Sigmoid colon (tissue), 7 donors: Measurements from ENCODE around the gene TRAF3. TPM values are rescaled to one million over a fixed set of nuclear protein-coding genes. Genes with fewer than 3 reads are reported as not detected.

Experiments used
- DNase-seq: peaks from one replicate; pipeline ENCODE4 v3.0.0-alpha.2; 2019
- H3K27ac ChIP-seq, 4 donors: fragments of 200-600 bp; sonication (generic); one replicate each; pipeline ENCODE4 v1.5.1; 2016 to 2019; ENCODE audit warnings: mild to moderate bottlenecking in 1 of 4
- H3K27me3 ChIP-seq, 3 donors: fragments of 200-600 bp; sonication (generic); one replicate each; pipeline ENCODE4 v1.5.1; 2019; ENCODE audit warnings: mild to moderate bottlenecking in 1 of 3
- H3K36me3 ChIP-seq, 4 donors: fragments of 200-600 bp; sonication (generic); one replicate each; pipeline ENCODE4 v1.5.1; 2016 to 2019
- H3K4me1 ChIP-seq, 4 donors: fragments of 200-600 bp; sonication (generic); one replicate each; pipeline ENCODE4 v1.5.1; 2017 to 2019
- H3K4me3 ChIP-seq, 4 donors: fragments of 200-600 bp; sonication (generic); one replicate each; pipeline ENCODE4 v1.5.1; 2017 to 2019; ENCODE audit warnings: mild to moderate bottlenecking in 2 of 4, moderate library complexity in 1 of 4
- H3K9me3 ChIP-seq, 4 donors: fragments of 200-600 bp in 3 of 4; sonication (generic) in 3 of 4; one replicate each; pipeline versions ENCODE4 v1.5.1 to v1.6.1; 2013 to 2019
- EP300 ChIP-seq, 4 donors: sonication (generic); formaldehyde crosslinking; IDR thresholded peaks; one replicate each; pipeline ENCODE4 v1.6.1; 2017; ENCODE audit warnings: antibody characterized with exemption in 4 of 4
- POLR2A ChIP-seq, 2 donors: fragments of 450-650 bp; IDR thresholded peaks; one replicate each; pipeline ENCODE4 v1.6.1; 2016; ENCODE audit warnings: antibody characterized with exemption in 2 of 2, mild to moderate bottlenecking in 2 of 2, moderate library complexity in 2 of 2
- POLR2AphosphoS5 ChIP-seq, 4 donors: sonication (generic); formaldehyde crosslinking; IDR thresholded peaks; one replicate each; pipeline ENCODE4 v1.6.1; 2017; ENCODE audit warnings: antibody characterized with exemption in 4 of 4
- WGBS, 2 donors: extraction: QIAGEN DNeasy Blood & Tissue Kit; methylation state at CpG; one replicate each; pipeline ENCODE4 v1.1.7; 2013; 5-methylcytosine and 5-hydroxymethylcytosine counted together
- intact Hi-C: fragments of 100-400 bp; cut with DNase I; formaldehyde crosslinking; loops from one replicate; pipeline ENCODE4 v1.15.1; 2023
- polyA plus RNA-seq, 3 donors: library from polyadenylated mRNA; stranded (reverse); fragments of 200-250 nt; gene quantifications; one replicate each; pipeline ENCODE4 v1.2.3, GENCODE V29; 2013
- total RNA-seq, 4 donors: library from RNA; depleted of rRNA; stranded (reverse); fragments of >200 nt; gene quantifications; one replicate each; pipeline ENCODE4 v1.1.0, GENCODE V29; 2016
- TF ChIP-seq, protein P1 (sequence below), 4 experiments: fragments of 450-650 bp in 3 of 4; fragments of 200-600 bp in 1 of 4; IDR thresholded peaks; one replicate each; pipeline ENCODE4 v1.5.1; 2016 to 2019; ENCODE audit warnings: antibody characterized with exemption in 4 of 4, mild to moderate bottlenecking in 3 of 4, moderate library complexity in 2 of 4
- donor health status: healthy with polysubstance abuse.
- donor health status: Bipolar disorder and iron deficiency.
- donor health status: healthy.

TRAF3 gene
- total and polyA plus RNA-seq, 7 donors, result 9.5 to 18.6 (median 12.3) TPM

DNA sequence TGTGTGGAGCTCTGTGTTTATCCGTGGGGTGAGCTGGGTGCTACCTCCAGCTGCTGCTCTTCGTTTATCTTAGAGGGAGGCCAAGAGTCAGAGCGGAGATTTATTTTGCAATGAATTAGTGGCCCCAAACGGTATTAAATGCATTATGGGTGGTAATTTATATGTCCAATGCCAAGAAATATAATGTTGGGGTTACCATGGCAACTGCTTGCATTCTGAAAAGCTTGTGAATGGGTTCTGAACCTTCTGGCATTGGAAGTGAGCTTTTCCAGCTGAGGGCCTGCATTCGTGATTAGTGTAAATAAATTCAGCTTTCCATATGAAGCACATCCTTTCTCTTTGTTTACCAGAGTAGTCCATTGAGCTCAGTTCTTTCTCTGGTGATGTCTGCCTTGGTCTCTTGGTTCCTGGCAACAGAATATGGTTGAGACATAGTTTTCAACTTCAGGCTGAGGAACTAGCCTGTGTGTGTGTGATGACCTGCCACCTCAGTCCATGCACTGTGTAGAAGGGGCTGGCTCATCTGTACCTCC is 51.8 kb downstream of the TRAF3 start:
- Histone ChIP-seq H3K27me3 (no peaks in the 10 kb centered on the region), H3K4me1 (peaks cover 0 to 12% (median 8%) of the 10 kb centered on the region in 4 donors), H3K9me3 (no peaks in the 10 kb centered on the region), H3K27ac (no peak overlapping the region), H3K36me3 (no peaks in the 10 kb centered on the region), H3K4me3 (no peak overlapping the region)
- DNase-seq, result no peak
- intact Hi-C loops, result no loop called here
- 66 to 73% methylated on average over 5 of the region's 5 CpGs for WGBS, 2 donors
- no peak for TF ChIP-seq EP300 (IDR thresholded peaks at IDR 0.05)
- TF ChIP-seq POLR2A (IDR thresholded peaks at IDR 0.05), result no peak
- no peak for TF ChIP-seq POLR2AphosphoS5 (IDR thresholded peaks at IDR 0.05)
- TF ChIP-seq, protein P1, sequence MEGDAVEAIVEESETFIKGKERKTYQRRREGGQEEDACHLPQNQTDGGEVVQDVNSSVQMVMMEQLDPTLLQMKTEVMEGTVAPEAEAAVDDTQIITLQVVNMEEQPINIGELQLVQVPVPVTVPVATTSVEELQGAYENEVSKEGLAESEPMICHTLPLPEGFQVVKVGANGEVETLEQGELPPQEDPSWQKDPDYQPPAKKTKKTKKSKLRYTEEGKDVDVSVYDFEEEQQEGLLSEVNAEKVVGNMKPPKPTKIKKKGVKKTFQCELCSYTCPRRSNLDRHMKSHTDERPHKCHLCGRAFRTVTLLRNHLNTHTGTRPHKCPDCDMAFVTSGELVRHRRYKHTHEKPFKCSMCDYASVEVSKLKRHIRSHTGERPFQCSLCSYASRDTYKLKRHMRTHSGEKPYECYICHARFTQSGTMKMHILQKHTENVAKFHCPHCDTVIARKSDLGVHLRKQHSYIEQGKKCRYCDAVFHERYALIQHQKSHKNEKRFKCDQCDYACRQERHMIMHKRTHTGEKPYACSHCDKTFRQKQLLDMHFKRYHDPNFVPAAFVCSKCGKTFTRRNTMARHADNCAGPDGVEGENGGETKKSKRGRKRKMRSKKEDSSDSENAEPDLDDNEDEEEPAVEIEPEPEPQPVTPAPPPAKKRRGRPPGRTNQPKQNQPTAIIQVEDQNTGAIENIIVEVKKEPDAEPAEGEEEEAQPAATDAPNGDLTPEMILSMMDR (IDR thresholded peaks at IDR 0.05), result no peak

DNA sequence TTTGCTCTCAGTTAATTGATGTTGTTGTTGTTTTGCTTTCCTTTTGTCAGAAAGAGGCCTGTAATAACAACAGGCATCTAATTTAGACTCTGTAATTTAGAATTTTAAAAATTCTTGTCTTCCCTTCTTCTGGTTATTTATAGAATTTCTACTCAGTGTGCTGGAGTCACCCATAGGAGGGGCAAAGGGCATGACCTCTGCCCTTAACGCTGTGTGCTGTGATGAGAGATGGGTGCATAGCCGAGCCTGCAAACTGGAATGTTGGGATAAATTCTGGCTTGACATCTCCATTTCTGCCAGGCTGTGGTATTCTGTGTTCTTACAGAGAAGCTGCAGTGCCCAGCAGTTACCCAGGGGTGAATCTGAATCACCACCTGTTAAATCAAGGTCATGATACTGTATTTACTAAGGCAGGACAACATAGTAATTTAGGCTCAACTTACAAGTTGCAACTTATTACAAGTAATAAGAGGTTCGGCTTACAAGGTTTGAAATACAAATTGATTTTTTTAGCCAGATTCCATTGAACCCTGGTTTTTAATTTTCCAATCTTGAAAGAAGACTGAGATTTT is 53.3 kb downstream of the TRAF3 start:
- TF ChIP-seq EP300 (IDR thresholded peaks at IDR 0.05), result no peak
- no peak for TF ChIP-seq POLR2AphosphoS5 (IDR thresholded peaks at IDR 0.05)
- TF ChIP-seq, protein P1 (IDR thresholded peaks at IDR 0.05), result no peak
- no peak for TF ChIP-seq POLR2A (IDR thresholded peaks at IDR 0.05)
- Histone ChIP-seq H3K4me1 (peaks cover 0 to 12% (median 8%) of the 10 kb centered on the region in 4 donors), H3K27me3 (no peaks in the 10 kb centered on the region), H3K27ac (no peak overlapping the region), H3K9me3 (no peaks in the 10 kb centered on the region), H3K36me3 (no peaks in the 10 kb centered on the region), H3K4me3 (no peak overlapping the region)
- no peak for DNase-seq
- intact Hi-C loops, result no loop called here
- 83 to 92% methylated on average over 3 of the region's 3 CpGs for WGBS, 2 donors

DNA sequence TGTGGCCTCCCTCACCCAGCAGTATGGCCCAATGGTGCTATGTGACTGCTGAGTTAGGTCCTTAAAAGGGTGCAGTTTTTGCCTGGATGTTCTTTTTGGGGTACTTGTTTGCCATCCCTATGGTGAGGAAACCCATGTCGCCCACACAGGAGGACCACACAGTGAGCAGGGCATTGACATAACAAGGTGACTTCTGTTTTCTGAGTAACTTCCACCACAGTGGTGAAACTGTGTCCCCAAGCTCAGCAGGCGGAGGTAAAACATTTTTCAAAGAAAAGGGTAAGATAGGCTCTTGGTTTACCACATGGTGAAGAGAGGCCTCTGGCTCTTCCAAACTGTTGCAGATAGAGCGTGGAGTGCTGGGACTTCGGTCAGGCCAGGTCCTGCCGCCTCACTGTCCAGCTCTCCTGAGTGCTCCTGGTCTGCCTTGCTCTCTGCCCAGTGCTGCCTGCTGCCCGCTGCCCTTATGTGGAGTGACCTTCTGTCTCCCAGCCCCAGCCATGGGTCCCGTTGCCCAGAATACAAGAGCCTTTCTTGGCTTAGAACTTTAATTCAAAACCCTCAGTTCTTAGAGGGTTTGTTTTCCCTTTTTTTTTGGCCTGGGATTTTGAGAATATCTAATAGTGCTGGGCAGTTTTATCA is 54.0 kb downstream of the TRAF3 start:
- WGBS, 2 donors, result 95 to 96% methylated on average over 7 of the region's 7 CpGs
- TF ChIP-seq EP300 (IDR thresholded peaks at IDR 0.05) (no peak), POLR2AphosphoS5 (IDR thresholded peaks at IDR 0.05) (no peak), POLR2A (IDR thresholded peaks at IDR 0.05) (no peak)
- TF ChIP-seq, protein P1 (IDR thresholded peaks at IDR 0.05), result no peak
- intact Hi-C loops, result no loop called here
- H3K27ac ChIP-seq, result no peak overlapping the region
- DNase-seq, result no peak
- H3K27me3 ChIP-seq, result no peaks in the 10 kb centered on the region
- H3K36me3 ChIP-seq, result no peaks in the 10 kb centered on the region
- no peak overlapping the region for H3K4me3 ChIP-seq
- H3K4me1 ChIP-seq, result peaks cover 0 to 12% (median 8%) of the 10 kb centered on the region in 4 donors
- H3K9me3 ChIP-seq, result no peaks in the 10 kb centered on the region

DNA sequence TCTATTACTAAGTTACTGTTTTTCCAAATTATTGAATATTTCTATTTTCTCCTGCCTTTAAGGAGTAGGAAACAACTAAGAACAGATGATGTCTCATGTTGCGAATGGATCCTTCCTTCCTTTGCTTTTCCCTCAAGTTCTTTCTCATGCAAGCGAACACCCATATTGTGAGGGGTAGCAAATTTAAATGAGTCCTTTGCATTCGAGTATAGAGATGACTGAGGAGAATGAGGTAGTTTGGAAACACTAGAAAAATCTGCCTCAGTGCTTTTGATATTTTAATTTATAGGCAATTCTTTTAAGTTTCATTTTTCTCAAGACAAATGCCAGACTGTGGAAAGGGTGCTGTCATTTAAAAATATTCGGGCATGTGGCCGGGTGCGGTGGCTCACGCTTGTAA is 56.1 kb downstream of the TRAF3 start:
- H3K27ac ChIP-seq, result no peak overlapping the region
- no peak for DNase-seq
- WGBS, 2 donors, result 96 to 97% methylated on average over 7 of the region's 7 CpGs
- TF ChIP-seq POLR2AphosphoS5 (IDR thresholded peaks at IDR 0.05), result no peak
- TF ChIP-seq, protein P1 (IDR thresholded peaks at IDR 0.05), result no peak
- no peak for TF ChIP-seq POLR2A (IDR thresholded peaks at IDR 0.05)
- no peak for TF ChIP-seq EP300 (IDR thresholded peaks at IDR 0.05)
- no peak overlapping the region for H3K4me3 ChIP-seq
- intact Hi-C loops, result no loop called here
- H3K36me3 ChIP-seq, result no peaks in the 10 kb centered on the region
- H3K4me1 ChIP-seq, result peaks cover 0 to 12% (median 8%) of the 10 kb centered on the region in 4 donors
- H3K9me3 ChIP-seq, result no peaks in the 10 kb centered on the region
- no peaks in the 10 kb centered on the region for H3K27me3 ChIP-seq
